Measurements from ENCODE around the gene RXRA.

Gene RXRA

GRCh38 chr9:134420281-134420845, 94.1 kb downstream of the RXRA start:
- Histone ChIP-seq H3K27ac (ENCODE audit: low read depth in 2 of 2, low read length in 2 of 2) (no peak overlapping the region), H3K27me3 (ENCODE audit: control insufficient read depth in 2 of 2, insufficient read depth in 2 of 2, low read length in 2 of 2) (no peaks in the 10 kb centered on the region), H3K9ac (ENCODE audit: low read depth in 1 of 2, low read length in 2 of 2) (no peak overlapping the region), H3K4me1 (ENCODE audit: control insufficient read depth in 2 of 2, insufficient read depth in 2 of 2, low read length in 2 of 2) (peaks cover 10 to 16% of the 10 kb centered on the region in 2 donors), H3K36me3 (ENCODE audit: control insufficient read depth in 2 of 2, insufficient read depth in 2 of 2, low read length in 2 of 2) (peaks cover 24 to 33% of the 10 kb centered on the region in 2 donors), H3K4me3 (ENCODE audit: low read length in 2 of 2) (no peak overlapping the region), H3K9me3 (ENCODE audit: control insufficient read depth in 2 of 2, low read length in 2 of 2) (no peaks in the 10 kb centered on the region)

DNA sequence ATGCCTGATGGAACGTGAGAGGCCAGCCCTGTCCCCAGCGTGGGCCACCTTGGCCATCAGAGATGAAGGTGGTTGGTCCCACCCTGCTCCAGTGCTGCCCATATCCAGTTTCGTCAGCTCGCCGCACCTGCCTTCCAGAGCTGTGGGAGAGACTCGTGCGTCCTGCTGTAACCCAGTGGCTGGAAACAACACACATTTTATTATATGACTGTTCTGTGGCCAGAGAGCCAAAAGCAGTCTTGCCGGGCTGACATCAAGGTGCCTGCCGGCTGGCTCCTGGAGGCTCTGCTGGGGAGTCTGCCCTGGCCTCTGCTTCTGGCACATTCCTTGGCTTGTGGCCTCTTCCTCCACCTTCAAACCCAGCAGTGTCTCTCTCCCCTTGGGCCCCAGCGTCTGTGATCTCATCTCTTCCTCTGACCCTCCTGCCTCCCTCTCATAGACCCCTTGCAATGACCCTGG, 94.7 kb downstream of the RXRA start:
- Histone ChIP-seq H3K4me3 (ENCODE audit: low read length in 2 of 2) (no peak overlapping the region), H3K9me3 (ENCODE audit: control insufficient read depth in 2 of 2, low read length in 2 of 2) (no peaks in the 10 kb centered on the region), H3K4me1 (ENCODE audit: control insufficient read depth in 2 of 2, insufficient read depth in 2 of 2, low read length in 2 of 2) (peaks cover 10 to 16% of the 10 kb centered on the region in 2 donors), H3K27ac (ENCODE audit: low read depth in 2 of 2, low read length in 2 of 2) (peak overlapping the region in 1 of 2 donors; percentile 86), H3K36me3 (ENCODE audit: control insufficient read depth in 2 of 2, insufficient read depth in 2 of 2, low read length in 2 of 2) (peaks cover 28 to 32% of the 10 kb centered on the region in 2 donors), H3K9ac (ENCODE audit: low read depth in 1 of 2, low read length in 2 of 2) (no peak overlapping the region), H3K27me3 (ENCODE audit: control insufficient read depth in 2 of 2, insufficient read depth in 2 of 2, low read length in 2 of 2) (no peaks in the 10 kb centered on the region)

DNA sequence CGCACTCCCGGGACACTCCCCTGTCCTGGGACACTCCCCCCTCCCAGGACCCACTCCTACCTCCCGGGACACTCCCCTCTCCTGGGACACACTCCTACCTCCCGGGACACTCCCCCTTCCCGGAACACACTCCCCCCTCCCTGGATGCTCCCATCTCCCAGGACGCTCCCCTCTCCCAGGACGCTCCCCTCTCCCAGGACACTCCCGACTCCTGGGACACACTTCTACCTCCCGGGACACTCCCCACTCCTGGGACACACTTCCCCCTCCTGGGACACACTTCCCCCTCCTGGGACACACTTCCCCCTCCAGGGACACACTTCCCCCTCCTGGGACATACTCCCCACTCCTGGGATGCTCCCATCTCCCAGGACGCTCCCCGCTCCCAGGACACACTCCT, 95.6 kb downstream of the RXRA start:
- Histone ChIP-seq H3K27me3 (ENCODE audit: control insufficient read depth in 2 of 2, insufficient read depth in 2 of 2, low read length in 2 of 2) (no peaks in the 10 kb centered on the region), H3K36me3 (ENCODE audit: control insufficient read depth in 2 of 2, insufficient read depth in 2 of 2, low read length in 2 of 2) (peaks cover 26 to 28% of the 10 kb centered on the region in 2 donors), H3K4me3 (ENCODE audit: low read length in 2 of 2) (no peak overlapping the region), H3K27ac (ENCODE audit: low read depth in 2 of 2, low read length in 2 of 2) (peak overlapping the region; percentile 77 to 86), H3K9ac (ENCODE audit: low read depth in 1 of 2, low read length in 2 of 2) (no peak overlapping the region), H3K9me3 (ENCODE audit: control insufficient read depth in 2 of 2, low read length in 2 of 2) (no peaks in the 10 kb centered on the region), H3K4me1 (ENCODE audit: control insufficient read depth in 2 of 2, insufficient read depth in 2 of 2, low read length in 2 of 2) (peaks cover 10 to 16% of the 10 kb centered on the region in 2 donors)

- H3K36me3 ChIP-seq (ENCODE audit: control insufficient read depth in 2 of 2, insufficient read depth in 2 of 2, low read length in 2 of 2): peaks cover 20 to 24% of the 10 kb centered on the region in 2 donors
Measured at GRCh38 chr9:134422301-134423090, 96.2 kb downstream of the RXRA start.

GRCh38 chr9:134423166-134423565, 96.9 kb downstream of the RXRA start:
- peak overlapping the region; percentile 77 to 78 for H3K27ac ChIP-seq (ENCODE audit: low read depth in 2 of 2, low read length in 2 of 2)
- peaks cover 16 to 21% of the 10 kb centered on the region in 2 donors for H3K36me3 ChIP-seq (ENCODE audit: control insufficient read depth in 2 of 2, insufficient read depth in 2 of 2, low read length in 2 of 2)
- H3K4me1 ChIP-seq (ENCODE audit: control insufficient read depth in 2 of 2, insufficient read depth in 2 of 2, low read length in 2 of 2): peaks cover 10 to 16% of the 10 kb centered on the region in 2 donors
- no peak overlapping the region for H3K4me3 ChIP-seq (ENCODE audit: low read length in 2 of 2)
- no peaks in the 10 kb centered on the region for H3K27me3 ChIP-seq (ENCODE audit: control insufficient read depth in 2 of 2, insufficient read depth in 2 of 2, low read length in 2 of 2)
- no peaks in the 10 kb centered on the region for H3K9me3 ChIP-seq (ENCODE audit: control insufficient read depth in 2 of 2, low read length in 2 of 2)
- no peak overlapping the region for H3K9ac ChIP-seq (ENCODE audit: low read depth in 1 of 2, low read length in 2 of 2)

More at GRCh38 chr9:134422301-134423090, 96.2 kb downstream of the RXRA start:
- Histone ChIP-seq H3K27ac (ENCODE audit: low read depth in 2 of 2, low read length in 2 of 2) (peak overlapping the region; percentile 77 to 86), H3K9ac (ENCODE audit: low read depth in 1 of 2, low read length in 2 of 2) (peak overlapping the region in 1 of 2 donors; percentile 35), H3K4me1 (ENCODE audit: control insufficient read depth in 2 of 2, insufficient read depth in 2 of 2, low read length in 2 of 2) (peaks cover 10 to 16% of the 10 kb centered on the region in 2 donors), H3K9me3 (ENCODE audit: control insufficient read depth in 2 of 2, low read length in 2 of 2) (no peaks in the 10 kb centered on the region), H3K4me3 (ENCODE audit: low read length in 2 of 2) (no peak overlapping the region), H3K27me3 (ENCODE audit: control insufficient read depth in 2 of 2, insufficient read depth in 2 of 2, low read length in 2 of 2) (no peaks in the 10 kb centered on the region)

DNA sequence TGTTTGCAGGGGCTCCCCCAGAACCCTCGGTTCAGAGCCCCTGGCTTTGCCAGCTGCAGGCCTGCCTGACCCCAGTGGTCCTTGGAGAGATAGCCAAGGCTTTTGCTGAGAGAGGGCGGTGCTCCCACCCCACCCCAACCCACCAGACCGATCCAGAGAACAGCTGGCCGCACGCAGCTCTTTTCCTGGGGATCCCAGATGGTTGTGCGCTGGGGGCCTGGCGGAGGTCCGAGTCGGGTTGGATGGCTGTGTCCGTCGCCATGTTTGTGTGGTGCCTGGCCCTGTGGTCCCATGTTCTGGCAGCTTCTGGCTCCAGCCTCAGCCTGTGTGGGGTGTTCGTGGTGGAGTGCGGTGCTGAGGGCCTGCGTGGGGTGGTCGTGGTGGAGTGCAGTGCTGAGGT, 97.5 kb downstream of the RXRA start:
- H3K4me1 ChIP-seq (ENCODE audit: control insufficient read depth in 2 of 2, insufficient read depth in 2 of 2, low read length in 2 of 2): peaks cover 10 to 16% of the 10 kb centered on the region in 2 donors
- H3K36me3 ChIP-seq (ENCODE audit: control insufficient read depth in 2 of 2, insufficient read depth in 2 of 2, low read length in 2 of 2): peaks cover 15 to 19% of the 10 kb centered on the region in 2 donors
- no peak overlapping the region for H3K4me3 ChIP-seq (ENCODE audit: low read length in 2 of 2)
- no peaks in the 10 kb centered on the region for H3K9me3 ChIP-seq (ENCODE audit: control insufficient read depth in 2 of 2, low read length in 2 of 2)
- no peak overlapping the region for H3K27ac ChIP-seq (ENCODE audit: low read depth in 2 of 2, low read length in 2 of 2)
- no peak overlapping the region for H3K9ac ChIP-seq (ENCODE audit: low read depth in 1 of 2, low read length in 2 of 2)
- H3K27me3 ChIP-seq (ENCODE audit: control insufficient read depth in 2 of 2, insufficient read depth in 2 of 2, low read length in 2 of 2): no peaks in the 10 kb centered on the region

DNA sequence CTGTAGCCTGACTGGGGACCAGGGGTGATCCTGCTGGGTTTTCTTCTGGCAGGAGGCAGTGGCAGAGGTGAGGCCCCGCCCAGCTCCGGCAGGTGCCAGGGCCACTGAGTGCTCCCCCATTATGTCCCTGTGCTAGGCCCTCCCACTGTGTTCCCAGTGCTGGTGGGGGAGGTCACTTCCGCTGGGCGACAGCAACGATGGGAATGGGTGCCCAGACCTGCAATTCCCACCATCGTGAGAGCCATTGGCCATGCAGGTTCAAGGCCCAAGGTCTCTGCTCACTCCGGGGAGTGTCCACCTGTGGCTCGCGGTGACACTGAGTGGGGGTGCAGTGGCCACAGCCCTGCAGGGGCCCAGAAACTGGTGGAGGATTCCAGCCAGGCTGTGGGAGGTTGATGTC, 98.6 kb downstream of the RXRA start:
- peaks cover 19 to 21% of the 10 kb centered on the region in 2 donors for H3K36me3 ChIP-seq (ENCODE audit: control insufficient read depth in 2 of 2, insufficient read depth in 2 of 2, low read length in 2 of 2)
- H3K9ac ChIP-seq (ENCODE audit: low read depth in 1 of 2, low read length in 2 of 2): no peak overlapping the region
- no peaks in the 10 kb centered on the region for H3K9me3 ChIP-seq (ENCODE audit: control insufficient read depth in 2 of 2, low read length in 2 of 2)
- H3K4me3 ChIP-seq (ENCODE audit: low read length in 2 of 2): no peak overlapping the region
- peaks cover 10 to 16% of the 10 kb centered on the region in 2 donors for H3K4me1 ChIP-seq (ENCODE audit: control insufficient read depth in 2 of 2, insufficient read depth in 2 of 2, low read length in 2 of 2)
- H3K27me3 ChIP-seq (ENCODE audit: control insufficient read depth in 2 of 2, insufficient read depth in 2 of 2, low read length in 2 of 2): no peaks in the 10 kb centered on the region
- H3K27ac ChIP-seq (ENCODE audit: low read depth in 2 of 2, low read length in 2 of 2): no peak overlapping the region

GRCh38 chr9:134425401-134425800, 99.1 kb downstream of the RXRA start:
- Histone ChIP-seq H3K27ac (ENCODE audit: low read depth in 2 of 2, low read length in 2 of 2) (no peak overlapping the region), H3K36me3 (ENCODE audit: control insufficient read depth in 2 of 2, insufficient read depth in 2 of 2, low read length in 2 of 2) (peaks cover 19% of the 10 kb centered on the region in 2 donors)

GRCh38 chr9:134425812-134426211, 99.6 kb downstream of the RXRA start:
- no peaks in the 10 kb centered on the region for H3K27me3 ChIP-seq (ENCODE audit: control insufficient read depth in 2 of 2, insufficient read depth in 2 of 2, low read length in 2 of 2)
- peaks cover 19 to 22% of the 10 kb centered on the region in 2 donors for H3K36me3 ChIP-seq (ENCODE audit: control insufficient read depth in 2 of 2, insufficient read depth in 2 of 2, low read length in 2 of 2)
- H3K4me1 ChIP-seq (ENCODE audit: control insufficient read depth in 2 of 2, insufficient read depth in 2 of 2, low read length in 2 of 2): peaks cover 10 to 16% of the 10 kb centered on the region in 2 donors
- no peak overlapping the region for H3K9ac ChIP-seq (ENCODE audit: low read depth in 1 of 2, low read length in 2 of 2)
- H3K9me3 ChIP-seq (ENCODE audit: control insufficient read depth in 2 of 2, low read length in 2 of 2): no peaks in the 10 kb centered on the region
- no peak overlapping the region for H3K4me3 ChIP-seq (ENCODE audit: low read length in 2 of 2)
- no peak overlapping the region for H3K27ac ChIP-seq (ENCODE audit: low read depth in 2 of 2, low read length in 2 of 2)

More at GRCh38 chr9:134425401-134425800, 99.1 kb downstream of the RXRA start:
- Histone ChIP-seq H3K4me1 (ENCODE audit: control insufficient read depth in 2 of 2, insufficient read depth in 2 of 2, low read length in 2 of 2) (peaks cover 10 to 16% of the 10 kb centered on the region in 2 donors), H3K9ac (ENCODE audit: low read depth in 1 of 2, low read length in 2 of 2) (no peak overlapping the region), H3K27me3 (ENCODE audit: control insufficient read depth in 2 of 2, insufficient read depth in 2 of 2, low read length in 2 of 2) (no peaks in the 10 kb centered on the region), H3K9me3 (ENCODE audit: control insufficient read depth in 2 of 2, low read length in 2 of 2) (no peaks in the 10 kb centered on the region), H3K4me3 (ENCODE audit: low read length in 2 of 2) (no peak overlapping the region)

GRCh38 chr9:134426436-134426835, 100.2 kb downstream of the RXRA start:
- Histone ChIP-seq H3K9ac (ENCODE audit: low read depth in 1 of 2, low read length in 2 of 2) (no peak overlapping the region), H3K4me3 (ENCODE audit: low read length in 2 of 2) (no peak overlapping the region), H3K27ac (ENCODE audit: low read depth in 2 of 2, low read length in 2 of 2) (no peak overlapping the region), H3K9me3 (ENCODE audit: control insufficient read depth in 2 of 2, low read length in 2 of 2) (no peaks in the 10 kb centered on the region), H3K36me3 (ENCODE audit: control insufficient read depth in 2 of 2, insufficient read depth in 2 of 2, low read length in 2 of 2) (peaks cover 14 to 23% of the 10 kb centered on the region in 2 donors), H3K4me1 (ENCODE audit: control insufficient read depth in 2 of 2, insufficient read depth in 2 of 2, low read length in 2 of 2) (peaks cover 9 to 12% of the 10 kb centered on the region in 2 donors), H3K27me3 (ENCODE audit: control insufficient read depth in 2 of 2, insufficient read depth in 2 of 2, low read length in 2 of 2) (no peaks in the 10 kb centered on the region)
